GM18858 (cell line): Measurements from ENCODE around the gene KRT82.
"Not testable (repeated sequence)": the region's sequence is repeated elsewhere in the genome, so short reads cannot be mapped to it uniquely, and the experiment has no call there.

Source experiments
- ATAC-seq: cut with Tn5 transposase; IDR thresholded peaks from one replicate; pipeline ENCODE4 v1.9.1; 2021; ENCODE audit not compliant: unreplicated experiment

Gene KRT82

GRCh38 chr12:52413782-52414345, 7.7 kb upstream of the KRT82 start:
- ATAC-seq = no peak

GRCh38 chr12:52413202-52413601, 7.1 kb upstream of the KRT82 start:
- no peak for ATAC-seq

GRCh38 chr12:52411815-52412214, 5.7 kb upstream of the KRT82 start:
- no peak for ATAC-seq

GRCh38 chr12:52410589-52411248, 4.6 kb upstream of the KRT82 start:
- ATAC-seq = not testable (repeated sequence)

- ATAC-seq = no peak
Measured at GRCh38 chr12:52407918-52408317, 1.8 kb upstream of the KRT82 start.

DNA sequence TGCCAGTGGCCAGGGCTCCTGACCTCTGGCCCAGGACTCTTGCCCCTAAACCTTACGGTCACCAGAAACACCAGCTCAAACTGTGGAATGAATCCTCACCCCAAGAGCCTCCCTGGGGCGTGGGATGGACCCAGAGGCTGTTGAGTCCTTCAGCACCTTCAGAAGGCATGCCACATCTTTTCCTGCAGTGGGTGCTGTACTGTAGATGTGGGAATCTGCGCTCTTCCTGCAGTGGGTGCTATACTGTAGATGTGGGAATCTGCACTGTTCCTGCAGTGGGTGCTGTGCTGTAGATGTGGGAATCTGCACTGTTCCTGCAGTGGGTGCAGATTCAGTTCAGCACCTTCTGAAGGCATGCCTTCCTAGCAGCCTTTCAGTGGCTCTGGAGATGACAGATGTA, 1.2 kb downstream of the KRT82 start:
- ATAC-seq = no peak

DNA sequence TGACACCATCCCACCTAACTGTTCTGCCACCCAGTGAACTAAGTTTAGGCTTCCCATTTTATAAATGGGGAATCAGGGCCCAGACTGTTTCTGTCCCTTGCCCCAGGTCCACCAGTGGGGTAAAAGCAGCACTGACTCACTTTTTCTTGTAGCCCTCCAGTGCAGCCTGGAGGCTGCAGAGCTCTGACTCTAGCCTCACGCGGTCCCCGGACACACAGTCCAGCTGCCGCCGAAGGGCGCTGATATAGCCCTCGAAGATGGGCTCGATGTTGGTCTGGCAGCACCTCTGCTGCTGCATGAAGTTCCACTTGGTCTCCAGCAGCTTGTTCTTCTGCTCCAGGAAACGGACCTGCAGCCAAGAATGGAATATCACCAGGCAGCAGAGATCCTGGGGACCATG, 2.6 kb downstream of the KRT82 start:
- ATAC-seq = no peak

DNA sequence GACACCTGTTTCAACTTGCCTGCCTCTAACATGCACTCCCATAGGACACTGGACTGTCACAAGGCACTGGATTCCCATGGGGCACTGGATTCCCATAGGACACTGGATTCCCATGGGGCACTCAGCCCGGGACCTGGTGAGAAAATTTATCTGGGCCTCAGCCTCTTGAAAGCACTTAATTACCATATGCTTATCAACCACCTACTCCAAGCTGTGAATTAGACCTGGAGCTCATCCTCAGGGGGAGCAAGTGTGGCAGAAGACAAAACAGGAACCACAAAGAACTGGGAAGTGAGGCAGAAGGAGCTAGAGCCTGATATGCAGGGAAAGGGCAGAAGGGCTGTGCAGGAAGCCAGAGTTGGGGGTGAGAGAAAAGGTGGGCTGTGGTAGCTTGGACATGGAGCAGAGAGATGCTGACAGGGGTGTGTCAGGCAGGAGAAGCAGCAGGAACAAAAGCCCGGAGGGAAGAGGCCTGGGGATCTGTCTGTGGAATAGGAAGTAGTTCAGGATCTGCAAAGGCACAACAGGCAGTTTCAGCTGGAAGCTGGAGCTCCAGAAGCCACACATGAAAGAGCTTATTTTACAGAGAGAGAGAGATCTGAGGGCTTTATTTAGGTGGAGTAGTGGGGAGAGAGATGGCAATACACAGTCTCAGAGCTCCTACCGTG, 3.1 kb downstream of the KRT82 start:
- ATAC-seq = no peak

DNA sequence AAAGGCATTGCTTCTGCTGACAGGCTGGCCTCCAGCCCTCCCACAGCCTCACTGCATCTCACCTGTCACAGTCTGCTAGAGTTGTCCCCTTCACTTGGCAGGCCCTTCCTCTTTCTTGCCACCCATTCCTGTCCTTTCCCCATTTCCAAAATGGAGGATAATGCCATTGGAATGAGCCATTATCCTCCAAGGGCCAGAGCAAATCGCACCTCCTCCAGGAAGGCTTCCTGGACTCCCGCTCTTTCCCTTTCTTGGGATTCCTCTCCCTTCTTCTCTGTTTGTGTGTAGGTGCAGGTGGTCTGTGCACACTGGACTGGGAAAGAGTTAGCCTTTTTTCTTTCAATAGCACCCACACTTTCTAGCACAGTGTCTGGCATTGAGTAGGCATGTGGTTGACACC, 3.8 kb downstream of the KRT82 start:
- ATAC-seq = no peak

DNA sequence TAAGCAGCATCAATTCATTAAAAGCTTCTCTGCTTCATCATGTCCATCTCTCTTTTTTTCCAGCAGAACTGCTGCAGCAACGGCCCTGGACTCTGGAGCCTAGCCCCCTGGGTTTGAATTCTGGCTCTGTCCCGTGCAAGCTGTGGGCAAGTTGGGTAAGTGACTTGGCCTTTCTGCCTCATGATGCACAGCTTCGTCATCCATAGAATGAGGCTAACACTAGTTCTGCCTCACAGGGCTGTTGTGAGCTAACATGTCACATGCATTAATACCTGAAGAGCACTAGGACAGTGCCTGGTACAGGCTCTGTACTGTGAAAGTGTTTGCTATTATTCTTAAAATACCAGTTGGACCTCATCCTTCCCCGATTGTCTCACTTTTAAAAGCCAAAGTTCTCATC, 4.2 kb downstream of the KRT82 start:
- ATAC-seq = no peak

DNA sequence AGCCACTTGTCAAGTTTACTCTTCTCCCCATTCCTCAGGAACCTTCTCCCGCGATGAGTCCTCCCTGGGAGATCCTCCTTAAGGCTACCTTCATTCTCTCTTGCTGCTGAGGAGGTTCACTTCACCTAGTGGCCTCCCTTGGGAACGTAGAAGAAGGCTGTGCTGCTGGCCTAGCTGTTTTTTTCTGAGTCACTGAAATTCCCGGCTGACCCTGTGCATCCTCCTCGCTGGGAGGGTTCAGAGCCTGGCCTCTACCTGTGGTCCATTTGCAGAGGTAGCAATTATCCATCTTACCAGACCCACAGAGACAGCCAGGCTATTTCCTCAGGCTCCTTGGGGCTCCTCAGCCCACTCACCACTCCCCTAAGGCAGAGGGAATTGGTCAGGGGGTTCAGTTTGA, 4.6 kb downstream of the KRT82 start:
- no peak for ATAC-seq

DNA sequence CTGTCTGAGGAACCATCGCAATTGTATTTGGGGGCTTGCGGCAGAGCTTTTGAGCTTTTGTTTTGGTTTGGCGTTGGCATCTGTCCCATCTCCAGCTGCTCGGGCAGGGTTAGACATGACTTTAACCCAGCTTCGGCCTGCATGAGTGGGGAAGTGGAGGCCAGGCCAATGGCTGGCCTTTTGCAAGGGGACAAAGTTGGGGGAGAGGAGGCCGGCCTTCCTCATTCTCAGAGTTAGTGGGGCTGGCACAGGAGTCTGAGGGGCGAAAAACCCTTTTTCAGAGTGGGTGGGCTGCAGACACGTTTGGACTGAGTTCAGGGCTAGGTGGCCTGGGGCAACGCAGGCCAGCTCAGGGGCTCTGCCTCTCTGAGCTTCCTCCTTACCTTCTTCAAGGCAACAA, 5.2 kb downstream of the KRT82 start:
- no peak for ATAC-seq

- ATAC-seq = no peak
Measured at GRCh38 chr12:52399756-52400155, 6.4 kb downstream of the KRT82 start.

DNA sequence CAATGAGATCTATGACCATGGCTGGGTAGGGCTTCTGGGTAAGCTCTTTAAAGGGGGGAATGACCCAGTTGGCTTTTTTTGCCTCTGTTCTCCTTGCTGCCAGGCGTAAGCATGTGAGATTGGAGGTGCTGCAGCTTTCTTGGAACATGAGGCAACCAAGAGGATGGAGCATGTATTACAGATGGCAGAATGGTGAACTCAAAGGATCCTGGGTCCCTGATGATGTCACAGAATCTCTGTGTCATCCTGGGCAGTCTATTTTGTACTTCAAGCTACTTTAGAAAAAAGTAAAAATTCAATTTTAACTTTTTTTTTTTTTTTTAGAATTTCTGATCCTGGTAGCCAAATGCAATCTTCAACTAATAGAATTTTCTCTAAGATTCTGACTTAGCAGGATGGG, 8.0 kb downstream of the KRT82 start:
- ATAC-seq = no peak

DNA sequence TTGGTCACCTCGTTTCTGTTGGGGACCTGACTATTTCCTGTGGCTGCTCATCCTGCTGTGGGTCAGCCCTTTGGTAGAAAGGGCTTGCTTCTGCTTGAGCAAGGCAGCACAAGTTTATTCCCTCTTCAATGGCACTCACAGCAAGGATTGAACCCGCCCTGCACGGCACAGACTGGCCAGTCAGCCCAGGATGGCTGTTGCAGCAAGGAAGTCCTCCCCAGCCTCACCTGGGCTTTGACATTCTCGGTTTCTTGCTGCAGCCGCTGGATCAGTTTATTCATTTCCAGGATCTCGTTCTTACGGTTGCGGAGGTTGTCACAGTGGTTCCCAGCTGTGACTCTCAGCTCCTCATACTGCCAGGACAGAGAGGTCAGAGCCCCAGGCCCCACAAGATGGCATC, 9.5 kb downstream of the KRT82 start:
- ATAC-seq = no peak

- ATAC-seq = no peak
Measured at GRCh38 chr12:52395761-52396434, 10.2 kb downstream of the KRT82 start.

GRCh38 chr12:52394836-52395405, 11.2 kb downstream of the KRT82 start:
- ATAC-seq = no peak

DNA sequence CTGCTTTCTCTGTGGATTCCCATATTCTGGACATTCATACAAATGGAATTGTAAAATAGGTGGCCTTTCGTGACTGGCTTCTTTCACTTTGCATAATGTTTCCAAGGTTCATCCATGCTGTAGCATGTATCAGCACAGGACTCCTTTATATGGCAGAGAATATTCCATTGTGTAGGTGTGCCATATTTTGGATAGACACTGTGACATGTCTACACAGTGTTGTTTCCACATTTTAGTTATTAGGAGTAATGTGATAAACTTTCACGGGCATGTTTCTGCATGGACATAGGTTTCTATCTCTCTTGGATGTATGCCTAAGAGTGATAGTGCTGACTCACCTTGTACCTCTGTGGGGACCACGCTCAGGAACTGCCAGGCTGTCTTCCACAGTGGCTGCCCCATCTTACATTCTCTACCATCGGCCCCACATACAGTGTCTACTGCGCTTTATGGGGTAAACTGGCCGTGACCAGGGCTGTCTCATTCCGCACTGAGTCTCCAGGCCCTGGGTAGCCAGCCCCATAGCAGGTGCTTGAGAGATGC, 13.6 kb downstream of the KRT82 start:
- ATAC-seq = no peak

DNA sequence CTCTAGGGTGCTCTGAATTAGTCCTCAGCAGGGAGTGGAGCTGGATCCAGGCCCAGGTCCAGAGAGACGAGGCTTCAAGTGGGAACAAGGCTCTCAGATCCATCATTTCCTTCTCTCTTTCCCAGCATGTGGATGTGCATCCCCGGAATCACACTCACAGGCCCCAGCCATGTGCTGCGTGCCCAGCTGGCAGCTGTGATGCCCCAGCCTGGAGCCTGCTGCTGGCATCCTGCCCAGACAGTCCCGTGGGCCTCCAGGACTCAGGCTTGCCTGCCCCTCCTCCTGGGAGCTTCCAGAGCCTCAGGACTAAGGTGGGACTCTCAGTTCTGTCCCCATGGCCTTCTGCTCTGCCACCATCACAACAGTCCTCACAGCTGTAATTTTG, 14.5 kb downstream of the KRT82 start:
- ATAC-seq = no peak

DNA sequence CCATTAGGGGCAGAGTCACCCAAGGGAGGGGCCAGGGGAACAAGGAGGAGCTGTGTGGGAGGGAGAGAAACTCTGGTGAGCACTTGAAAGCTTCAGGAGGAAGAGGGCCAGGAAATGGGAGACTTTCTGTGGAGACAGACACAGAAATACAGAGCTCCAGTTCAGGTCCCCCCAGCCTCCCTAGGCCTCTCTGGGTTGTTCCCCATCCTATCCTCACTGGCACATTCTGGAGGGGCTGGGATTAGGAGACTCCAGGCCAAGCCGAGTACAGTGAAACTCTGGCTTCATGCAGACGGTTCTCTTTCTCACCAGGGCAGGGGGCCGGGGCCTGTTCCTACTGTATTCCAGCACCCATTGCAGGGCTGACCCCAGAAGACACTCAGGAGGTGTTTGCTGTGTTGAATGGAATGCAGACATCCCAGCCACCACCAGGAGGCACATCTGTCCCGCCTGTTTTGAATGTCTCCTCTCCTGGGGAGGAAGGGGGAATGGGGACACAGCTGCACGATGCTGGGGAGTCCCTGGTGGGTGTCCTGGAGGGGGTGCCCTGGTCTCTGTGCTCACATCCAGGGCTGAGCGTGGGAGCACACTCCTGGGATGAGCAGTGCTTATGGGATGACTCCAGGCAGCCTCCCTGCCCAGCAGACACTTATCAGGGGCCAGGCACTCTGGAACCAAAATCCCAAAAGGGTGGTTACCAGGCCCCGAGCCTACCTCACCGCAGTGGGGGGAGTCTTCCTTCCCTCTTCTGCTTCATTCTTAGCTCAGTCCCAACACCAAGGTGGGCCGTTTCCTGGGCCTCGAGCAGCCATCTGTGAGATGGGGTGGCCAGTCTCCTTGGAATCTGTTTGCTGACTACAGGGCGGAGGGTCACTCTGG, 15.2 kb downstream of the KRT82 start:
- no peak for ATAC-seq
